ENCODE measurements around the gene COMMD3. TPM values are rescaled to one million over a fixed set of nuclear protein-coding genes. Genes with fewer than 3 reads are reported as not detected.
A peak's percentile ranks its signal among the peaks of the same experiment; 100 is the strongest.

COMMD3 gene
- total RNA-seq, 1 experiment from 2014 or later: 2.6 TPM

GRCh38 chr10:22346096-22346661 lies 30.0 kb downstream of the COMMD3 start:
- DNase-seq (ENCODE audit: low spot score) (no peak), ATAC-seq (no peak)
- Mint-ChIP-seq H3K9me3 (no peaks in the 10 kb centered on the region), H3K27me3 (ENCODE audit: low read depth) (peaks cover 88% of the 10 kb centered on the region), H3K4me3 (peak overlapping the region; percentile 69), H3K36me3 (no peaks in the 10 kb centered on the region), H3K4me1 (peaks cover 7% of the 10 kb centered on the region; the same call in 1 of the 2 replicates), H3K27ac (no peak overlapping the region)
- TF ChIP-seq ETV6 (CRISPR knock-in tag; IDR thresholded peaks at IDR 0.05) (no peak), ZNF512 (CRISPR knock-in tag; IDR thresholded peaks at IDR 0.05; ENCODE audit: borderline replicate concordance) (0 out of 2 replicates have a peak, but pooled peaks have one; percentile 48), NFE2L1 (CRISPR knock-in tag; IDR thresholded peaks at IDR 0.05) (no peak)
- TF ChIP-seq, protein P1, sequence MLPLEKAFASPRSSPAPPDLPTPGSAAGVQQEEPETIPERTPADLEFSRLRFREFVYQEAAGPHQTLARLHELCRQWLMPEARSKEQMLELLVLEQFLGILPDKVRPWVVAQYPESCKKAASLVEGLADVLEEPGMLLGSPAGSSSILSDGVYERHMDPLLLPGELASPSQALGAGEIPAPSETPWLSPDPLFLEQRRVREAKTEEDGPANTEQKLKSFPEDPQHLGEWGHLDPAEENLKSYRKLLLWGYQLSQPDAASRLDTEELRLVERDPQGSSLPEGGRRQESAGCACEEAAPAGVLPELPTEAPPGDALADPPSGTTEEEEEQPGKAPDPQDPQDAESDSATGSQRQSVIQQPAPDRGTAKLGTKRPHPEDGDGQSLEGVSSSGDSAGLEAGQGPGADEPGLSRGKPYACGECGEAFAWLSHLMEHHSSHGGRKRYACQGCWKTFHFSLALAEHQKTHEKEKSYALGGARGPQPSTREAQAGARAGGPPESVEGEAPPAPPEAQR (CRISPR knock-in tag; IDR thresholded peaks at IDR 0.05): no peak
- TF ChIP-seq, protein P2, sequence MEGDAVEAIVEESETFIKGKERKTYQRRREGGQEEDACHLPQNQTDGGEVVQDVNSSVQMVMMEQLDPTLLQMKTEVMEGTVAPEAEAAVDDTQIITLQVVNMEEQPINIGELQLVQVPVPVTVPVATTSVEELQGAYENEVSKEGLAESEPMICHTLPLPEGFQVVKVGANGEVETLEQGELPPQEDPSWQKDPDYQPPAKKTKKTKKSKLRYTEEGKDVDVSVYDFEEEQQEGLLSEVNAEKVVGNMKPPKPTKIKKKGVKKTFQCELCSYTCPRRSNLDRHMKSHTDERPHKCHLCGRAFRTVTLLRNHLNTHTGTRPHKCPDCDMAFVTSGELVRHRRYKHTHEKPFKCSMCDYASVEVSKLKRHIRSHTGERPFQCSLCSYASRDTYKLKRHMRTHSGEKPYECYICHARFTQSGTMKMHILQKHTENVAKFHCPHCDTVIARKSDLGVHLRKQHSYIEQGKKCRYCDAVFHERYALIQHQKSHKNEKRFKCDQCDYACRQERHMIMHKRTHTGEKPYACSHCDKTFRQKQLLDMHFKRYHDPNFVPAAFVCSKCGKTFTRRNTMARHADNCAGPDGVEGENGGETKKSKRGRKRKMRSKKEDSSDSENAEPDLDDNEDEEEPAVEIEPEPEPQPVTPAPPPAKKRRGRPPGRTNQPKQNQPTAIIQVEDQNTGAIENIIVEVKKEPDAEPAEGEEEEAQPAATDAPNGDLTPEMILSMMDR (IDR thresholded peaks at IDR 0.05): no peak
- ChIA-PET POLR2A (interaction anchor here (1.4 kb wide), 1 partner anchor 30 kb away, joined by 6 read pairs; the partner anchor contains the start of gene COMMD3), CTCF (interaction anchor here (1.1 to 1.5 kb wide), 2 partner anchors 91 to 353 kb away, joined by 3 read pairs; no protein-coding TSS in a partner anchor)

- no peak overlapping the region for H3K27ac Mint-ChIP-seq
- DNase-seq (ENCODE audit: low spot score): no peak
- H3K4me3 Mint-ChIP-seq: no peak overlapping the region
- H3K27me3 Mint-ChIP-seq (ENCODE audit: low read depth): peaks cover 58% of the 10 kb centered on the region
- POLR2A ChIA-PET: no interaction called here
- no peak for ATAC-seq
- H3K36me3 Mint-ChIP-seq: no peaks in the 10 kb centered on the region
- CTCF ChIA-PET: no interaction called here
- no peaks in the 10 kb centered on the region for H3K9me3 Mint-ChIP-seq
- H3K4me1 Mint-ChIP-seq: peaks cover 5% of the 10 kb centered on the region; the same call in 1 of the 2 replicates
- TF ChIP-seq, protein P3, sequence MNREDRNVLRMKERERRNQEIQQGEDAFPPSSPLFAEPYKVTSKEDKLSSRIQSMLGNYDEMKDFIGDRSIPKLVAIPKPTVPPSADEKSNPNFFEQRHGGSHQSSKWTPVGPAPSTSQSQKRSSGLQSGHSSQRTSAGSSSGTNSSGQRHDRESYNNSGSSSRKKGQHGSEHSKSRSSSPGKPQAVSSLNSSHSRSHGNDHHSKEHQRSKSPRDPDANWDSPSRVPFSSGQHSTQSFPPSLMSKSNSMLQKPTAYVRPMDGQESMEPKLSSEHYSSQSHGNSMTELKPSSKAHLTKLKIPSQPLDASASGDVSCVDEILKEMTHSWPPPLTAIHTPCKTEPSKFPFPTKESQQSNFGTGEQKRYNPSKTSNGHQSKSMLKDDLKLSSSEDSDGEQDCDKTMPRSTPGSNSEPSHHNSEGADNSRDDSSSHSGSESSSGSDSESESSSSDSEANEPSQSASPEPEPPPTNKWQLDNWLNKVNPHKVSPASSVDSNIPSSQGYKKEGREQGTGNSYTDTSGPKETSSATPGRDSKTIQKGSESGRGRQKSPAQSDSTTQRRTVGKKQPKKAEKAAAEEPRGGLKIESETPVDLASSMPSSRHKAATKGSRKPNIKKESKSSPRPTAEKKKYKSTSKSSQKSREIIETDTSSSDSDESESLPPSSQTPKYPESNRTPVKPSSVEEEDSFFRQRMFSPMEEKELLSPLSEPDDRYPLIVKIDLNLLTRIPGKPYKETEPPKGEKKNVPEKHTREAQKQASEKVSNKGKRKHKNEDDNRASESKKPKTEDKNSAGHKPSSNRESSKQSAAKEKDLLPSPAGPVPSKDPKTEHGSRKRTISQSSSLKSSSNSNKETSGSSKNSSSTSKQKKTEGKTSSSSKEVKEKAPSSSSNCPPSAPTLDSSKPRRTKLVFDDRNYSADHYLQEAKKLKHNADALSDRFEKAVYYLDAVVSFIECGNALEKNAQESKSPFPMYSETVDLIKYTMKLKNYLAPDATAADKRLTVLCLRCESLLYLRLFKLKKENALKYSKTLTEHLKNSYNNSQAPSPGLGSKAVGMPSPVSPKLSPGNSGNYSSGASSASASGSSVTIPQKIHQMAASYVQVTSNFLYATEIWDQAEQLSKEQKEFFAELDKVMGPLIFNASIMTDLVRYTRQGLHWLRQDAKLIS (CRISPR knock-in tag; IDR thresholded peaks at IDR 0.05; ENCODE audit: borderline replicate concordance): no peak
- TF ChIP-seq TEAD4 (CRISPR knock-in tag; IDR thresholded peaks at IDR 0.05) (no peak), PRDM15 (CRISPR knock-in tag; IDR thresholded peaks at IDR 0.05) (no peak), FOXK1 (CRISPR knock-in tag; IDR thresholded peaks at IDR 0.05) (no peak), USF2 (CRISPR knock-in tag; IDR thresholded peaks at IDR 0.05) (no peak), ZNF671 (CRISPR knock-in tag; IDR thresholded peaks at IDR 0.05) (no peak), ATF1 (CRISPR knock-in tag; IDR thresholded peaks at IDR 0.05) (no peak), KAT7 (CRISPR knock-in tag; IDR thresholded peaks at IDR 0.05; ENCODE audit: borderline replicate concordance) (no peak), MXD4 (CRISPR knock-in tag; IDR thresholded peaks at IDR 0.05; ENCODE audit: borderline replicate concordance) (no peak)
- TF ChIP-seq, protein P4, sequence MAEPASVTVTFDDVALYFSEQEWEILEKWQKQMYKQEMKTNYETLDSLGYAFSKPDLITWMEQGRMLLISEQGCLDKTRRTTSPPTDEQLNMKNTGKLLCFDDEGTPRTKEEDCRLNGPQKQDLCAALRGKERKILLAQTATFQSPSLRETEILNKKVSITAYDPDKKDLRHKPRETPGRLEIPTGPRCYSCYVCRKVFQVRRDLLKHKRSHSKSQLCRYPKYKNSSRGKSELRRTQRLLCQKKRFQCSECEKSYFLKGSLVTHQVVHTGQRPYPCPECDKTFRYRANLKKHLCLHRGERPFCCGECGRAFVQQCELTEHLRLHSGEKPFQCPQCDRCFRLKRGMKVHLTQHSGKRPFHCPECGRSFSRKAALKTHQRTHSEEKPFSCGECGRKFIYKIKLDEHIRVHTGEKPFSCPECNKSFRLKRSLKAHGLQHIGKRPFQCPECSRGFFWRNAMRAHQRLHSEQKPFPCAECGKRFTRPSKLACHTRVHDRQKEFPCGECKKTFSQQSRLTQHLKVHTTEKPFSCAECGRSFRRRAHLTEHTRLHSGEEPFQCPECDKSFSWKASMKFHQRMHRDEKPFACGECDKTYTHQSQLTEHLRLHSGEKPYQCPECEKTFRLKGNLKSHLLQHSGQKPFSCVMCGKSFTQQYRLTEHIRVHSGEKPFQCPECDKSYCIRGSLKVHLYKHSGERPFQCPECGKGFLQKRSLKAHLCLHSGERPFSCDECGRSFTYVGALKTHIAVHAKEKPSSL (CRISPR knock-in tag; conservative IDR thresholded peaks at IDR 0.05): no peak
- TF ChIP-seq, protein P2 (IDR thresholded peaks at IDR 0.05): no peak
These were observed 33.6 kb downstream of the COMMD3 start for GRCh38 chr10:22349755-22350154.
